ENCODE results near the gene MR1.
"Not testable (repeated sequence)": the region's sequence is repeated elsewhere in the genome, so short reads cannot be mapped to it uniquely, and the experiment has no call there.

The MR1 gene

DNA sequence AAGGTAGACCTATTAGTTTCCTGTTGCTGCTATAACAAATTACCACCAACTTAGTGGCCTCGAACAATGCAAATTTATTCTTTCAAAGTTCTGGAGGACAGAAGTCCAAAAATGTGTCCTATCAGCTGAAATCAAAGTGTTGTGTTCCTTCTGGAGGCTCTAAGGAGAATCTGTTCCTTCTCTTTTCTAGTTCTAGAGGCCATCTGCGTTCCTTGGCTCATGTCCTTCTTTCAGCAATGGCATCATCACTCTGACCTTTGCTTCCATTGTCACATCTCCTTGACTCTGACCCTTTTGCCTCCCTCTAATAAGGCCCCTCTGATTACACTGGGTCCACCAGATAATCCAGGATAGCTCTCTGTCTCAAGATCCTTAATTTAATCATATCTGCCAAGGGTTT is 1.2 kb upstream of the MR1 start:
- DNase-seq (ENCODE audit: low spot score) = no peak

DNA sequence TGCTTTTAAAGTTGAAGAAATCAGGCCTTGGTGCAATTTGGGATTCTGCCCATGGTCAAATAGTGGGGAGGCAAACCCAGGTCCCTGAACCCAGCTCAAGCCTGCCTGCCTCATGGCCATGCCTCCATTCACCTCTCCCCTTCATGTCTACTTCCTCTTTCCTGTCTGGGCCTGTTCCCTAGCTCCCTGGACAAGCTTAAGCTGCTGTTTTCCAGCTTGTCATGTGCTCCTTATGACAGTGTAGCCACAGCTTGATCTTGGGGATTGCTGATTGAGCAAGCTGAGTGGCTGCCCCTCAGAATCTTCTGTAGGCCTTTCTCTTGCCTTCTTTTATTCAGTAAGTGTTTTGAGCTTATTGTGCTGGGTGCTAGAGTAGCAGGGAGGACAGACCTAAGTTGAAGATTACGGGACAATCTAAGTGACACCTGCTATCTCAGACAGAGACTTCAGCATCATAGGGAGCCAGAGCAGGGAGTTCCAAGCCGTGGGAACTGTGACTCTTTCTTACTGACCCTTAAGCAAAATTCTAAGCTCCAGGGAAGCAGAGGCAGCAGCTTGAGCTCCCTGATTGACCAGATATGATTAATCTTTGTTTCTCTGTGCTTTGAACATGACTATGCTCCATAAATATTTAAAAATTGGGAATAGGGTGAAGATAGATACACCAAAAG is 520 bp upstream of the MR1 start:
- DNase-seq (ENCODE audit: low spot score) = no peak

GRCh38 chr1:181035210-181035609 is 1.4 kb downstream of the MR1 start:
- not testable (repeated sequence) for DNase-seq (ENCODE audit: low spot score)

GRCh38 chr1:181036107-181036836 is 2.5 kb downstream of the MR1 start:
- DNase-seq (ENCODE audit: low spot score) = no peak

GRCh38 chr1:181037386-181037785 is 3.6 kb downstream of the MR1 start:
- no peak for DNase-seq (ENCODE audit: low spot score)

DNA sequence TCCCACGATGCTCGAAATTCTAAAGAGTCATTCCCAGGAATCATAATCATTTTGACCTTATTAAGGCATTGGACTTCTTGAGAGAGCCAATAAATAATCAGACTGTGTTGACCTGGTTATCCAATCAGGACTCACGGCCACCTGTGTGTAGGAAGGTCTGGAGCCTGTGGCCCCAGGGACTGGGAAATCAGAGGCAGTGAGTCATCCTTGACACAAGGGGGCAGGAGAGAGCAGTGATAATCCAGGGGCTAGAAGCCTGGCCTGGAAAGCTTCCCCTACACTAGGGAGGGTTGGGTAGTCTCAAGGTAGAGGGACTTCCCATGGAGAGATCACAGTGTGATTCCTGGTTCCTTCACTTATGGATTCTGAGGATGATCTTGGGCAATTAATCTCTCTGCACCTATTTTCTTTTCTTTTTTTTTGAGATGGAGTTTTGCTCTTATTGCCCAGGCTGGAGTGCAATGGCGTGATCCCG is 4.7 kb downstream of the MR1 start:
- peak; percentile 78 for DNase-seq (ENCODE audit: low spot score)

DNA sequence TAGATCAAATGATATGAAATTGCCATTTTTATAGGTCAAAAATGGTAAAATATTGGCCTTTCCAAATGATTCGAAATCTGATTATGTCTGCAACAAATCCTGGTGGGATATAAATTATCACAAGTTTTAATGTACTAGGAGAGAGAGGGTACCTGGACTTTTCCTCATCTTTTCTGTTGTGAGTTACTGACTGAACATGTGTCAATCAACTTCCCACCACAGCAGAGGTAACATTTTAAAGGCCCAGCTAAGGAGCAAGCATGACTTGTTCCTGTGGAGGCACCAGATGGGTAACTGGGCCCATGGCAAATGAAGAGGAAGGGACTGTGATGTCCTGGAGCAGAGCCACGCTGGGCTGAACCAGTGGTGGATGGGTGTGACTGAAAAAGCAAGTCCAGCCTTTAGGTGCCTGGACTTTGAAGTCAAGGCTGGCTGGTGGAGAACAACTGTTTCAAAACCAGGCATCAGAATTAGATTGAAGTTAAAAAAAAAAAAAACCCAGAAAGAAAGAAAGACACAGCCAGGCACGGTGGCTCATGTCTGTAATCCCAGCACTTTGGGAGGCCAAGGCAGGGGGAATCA is 6.6 kb downstream of the MR1 start:
- DNase-seq (ENCODE audit: low spot score) = no peak

DNA sequence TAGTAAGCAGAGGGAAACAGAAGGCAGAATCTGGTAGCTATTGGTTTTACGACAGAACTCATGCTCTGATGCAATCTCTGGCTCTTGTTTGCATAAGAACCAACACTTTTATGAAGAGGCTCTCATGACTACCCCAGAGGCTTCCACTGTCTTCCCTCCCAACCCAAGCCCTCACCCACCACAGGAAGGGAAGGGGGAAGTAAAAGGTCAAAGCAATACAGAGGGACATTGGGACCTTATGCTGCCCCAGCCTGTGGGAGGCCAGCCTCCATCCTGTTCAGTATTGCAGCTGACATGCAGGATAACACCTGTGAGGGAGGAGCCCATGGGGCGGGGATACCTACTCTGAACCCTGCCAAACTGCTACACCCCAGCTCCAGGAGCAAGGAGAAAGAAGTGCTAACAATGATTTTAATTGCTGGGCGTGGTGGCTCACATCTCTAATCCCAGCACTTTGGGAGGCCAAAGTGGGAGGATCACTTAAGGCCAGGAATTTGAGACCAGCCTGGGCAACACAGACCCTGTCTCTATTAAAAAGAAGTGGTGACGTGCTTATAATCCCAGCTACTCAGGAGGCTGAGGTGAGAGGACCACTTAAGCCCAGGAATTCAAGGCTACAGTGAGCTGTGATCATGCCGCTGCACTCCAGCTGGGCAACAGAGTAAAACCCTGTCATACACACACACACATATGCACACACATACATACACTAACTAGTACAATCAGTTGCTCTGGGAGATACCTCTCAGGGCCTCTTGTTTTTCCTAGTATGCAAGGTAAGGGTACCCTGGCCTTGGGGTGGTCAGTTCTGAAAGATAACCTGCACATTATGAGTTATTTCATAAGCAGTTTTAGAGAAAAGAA is 9.5 kb downstream of the MR1 start:
- DNase-seq (ENCODE audit: low spot score) = no peak

DNA sequence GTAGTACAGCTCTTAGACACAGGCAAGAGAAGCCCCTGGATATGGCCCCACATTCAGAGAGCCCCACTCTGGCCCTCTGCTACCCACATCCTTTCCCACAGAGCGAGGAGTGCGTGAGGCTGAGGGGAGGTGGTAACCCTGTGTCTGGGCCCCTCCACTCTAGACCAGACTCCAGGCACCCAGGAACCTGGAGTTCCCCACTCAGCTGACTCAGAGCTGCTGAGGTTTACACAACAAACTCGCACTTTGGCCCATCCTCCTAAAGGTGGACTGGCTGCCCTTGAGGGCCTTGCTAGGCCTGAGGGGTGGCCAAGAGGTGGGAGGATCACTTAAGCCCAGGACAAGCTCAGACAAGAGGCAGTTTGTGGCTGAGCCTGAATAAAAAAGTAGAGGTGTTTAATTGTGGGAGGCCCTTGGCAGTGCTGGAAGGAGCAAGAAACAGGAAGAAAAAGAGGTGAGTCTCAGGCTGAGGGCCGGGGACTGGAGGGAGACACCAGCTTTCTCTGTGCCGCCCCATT is 10.7 kb downstream of the MR1 start:
- peak; percentile 64 for DNase-seq (ENCODE audit: low spot score)

DNA sequence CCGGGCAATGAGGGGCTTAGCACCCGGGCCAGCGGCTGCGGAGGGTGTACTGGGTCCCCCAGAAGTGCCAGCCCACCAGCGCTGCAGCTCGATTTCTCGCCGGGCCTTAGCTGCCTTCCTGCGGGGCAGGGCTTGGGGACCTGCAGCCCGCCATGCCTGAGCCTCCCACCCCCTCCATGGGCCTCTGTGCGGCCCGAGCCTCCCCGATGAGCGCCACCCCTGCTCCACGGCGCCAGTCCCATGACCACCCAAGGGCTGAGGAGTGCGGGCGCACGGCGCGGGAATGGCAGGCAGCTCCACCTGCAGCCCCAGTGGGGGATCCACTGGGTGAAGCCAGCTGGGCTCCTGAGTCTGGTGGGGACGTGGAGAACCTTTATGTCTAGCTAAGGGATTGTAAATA is 12.2 kb downstream of the MR1 start:
- DNase-seq (ENCODE audit: low spot score) = not testable (repeated sequence)

DNA sequence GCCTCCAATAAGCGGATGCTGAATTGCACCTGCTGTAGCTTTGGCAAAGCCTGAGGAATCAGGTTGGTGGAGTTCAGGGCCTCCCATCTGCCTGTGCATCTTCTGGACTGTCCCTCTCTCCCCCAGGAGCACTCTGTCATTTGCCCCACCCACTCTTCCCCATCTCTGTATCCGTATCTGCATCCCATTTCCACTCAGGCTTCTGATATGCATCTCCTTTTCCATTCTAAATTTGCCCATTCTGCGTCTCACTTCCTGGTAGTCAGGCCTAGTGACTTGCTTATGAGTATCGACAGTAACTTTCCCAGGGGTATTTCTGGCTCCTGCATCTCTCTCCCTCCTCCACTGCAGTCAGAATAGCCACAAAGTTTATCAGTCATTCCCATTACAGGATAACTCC is 15.6 kb downstream of the MR1 start:
- no peak for DNase-seq (ENCODE audit: low spot score)

DNA sequence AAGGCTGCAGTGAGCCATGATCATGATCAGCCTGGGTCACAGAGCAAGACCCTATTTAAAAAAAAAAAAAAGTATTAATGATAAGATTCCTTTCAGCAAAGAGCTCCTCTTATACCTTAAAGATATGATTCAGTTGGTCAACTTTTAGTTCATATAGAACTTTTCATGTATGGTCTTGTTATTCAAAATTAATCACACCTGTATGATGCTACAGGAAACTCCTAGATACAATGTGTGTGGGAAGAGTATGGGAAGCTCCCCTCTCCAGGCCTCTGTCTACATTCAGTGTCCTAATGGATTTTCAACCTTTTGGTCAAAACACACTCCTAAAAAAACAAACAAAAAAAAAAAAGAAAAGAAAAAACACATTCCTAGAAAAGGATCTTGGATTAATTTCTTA is 17.1 kb downstream of the MR1 start:
- DNase-seq (ENCODE audit: low spot score) = no peak

- DNase-seq (ENCODE audit: low spot score) = no peak
Observed at GRCh38 chr1:181056560-181056959, 22.8 kb downstream of the MR1 start.

GRCh38 chr1:181057079-181057478 is 23.3 kb downstream of the MR1 start:
- no peak for DNase-seq (ENCODE audit: low spot score)

- DNase-seq (ENCODE audit: low spot score) = no peak
Observed at GRCh38 chr1:181059435-181059834, 25.7 kb downstream of the MR1 start.

DNA sequence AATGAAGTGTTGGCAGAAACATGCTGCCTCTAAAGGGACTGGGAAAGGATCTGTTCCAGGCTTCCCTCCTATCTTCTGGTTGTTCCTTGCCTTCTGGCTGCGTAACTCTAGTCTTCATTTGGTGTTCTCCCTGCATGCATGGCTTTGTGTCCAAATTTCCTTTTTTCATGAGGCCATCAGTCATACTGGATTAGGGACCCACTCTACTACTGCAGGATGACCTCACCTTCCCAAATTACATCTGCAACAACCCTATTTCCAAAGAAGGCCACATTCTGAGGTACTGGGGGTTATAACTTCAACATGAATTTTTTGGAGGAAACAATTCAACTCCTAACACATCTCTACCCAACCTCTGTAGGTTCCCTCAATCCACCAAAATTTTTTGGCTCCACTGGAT is 26.3 kb downstream of the MR1 start:
- no peak for DNase-seq (ENCODE audit: low spot score)

DNA sequence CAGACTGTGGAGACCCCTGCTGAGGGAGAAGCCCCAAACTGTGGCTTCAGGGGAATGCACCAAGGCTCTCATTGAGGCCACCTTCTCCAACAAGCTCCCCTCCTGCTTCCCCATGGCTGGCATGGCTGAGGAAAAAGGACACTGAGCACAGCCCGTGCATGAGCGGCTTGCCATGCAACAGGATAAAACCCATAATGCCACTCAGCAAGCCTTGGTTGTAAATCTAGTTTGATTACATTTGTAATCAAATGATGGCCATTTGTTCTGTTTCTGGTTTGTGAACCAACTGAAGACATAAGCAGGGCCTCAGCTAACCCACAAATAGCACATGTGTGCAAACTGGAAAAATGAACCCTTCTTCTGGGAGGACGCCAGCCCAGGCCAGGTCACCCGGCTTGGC is 27.2 kb downstream of the MR1 start:
- not testable (repeated sequence) for DNase-seq (ENCODE audit: low spot score)

DNA sequence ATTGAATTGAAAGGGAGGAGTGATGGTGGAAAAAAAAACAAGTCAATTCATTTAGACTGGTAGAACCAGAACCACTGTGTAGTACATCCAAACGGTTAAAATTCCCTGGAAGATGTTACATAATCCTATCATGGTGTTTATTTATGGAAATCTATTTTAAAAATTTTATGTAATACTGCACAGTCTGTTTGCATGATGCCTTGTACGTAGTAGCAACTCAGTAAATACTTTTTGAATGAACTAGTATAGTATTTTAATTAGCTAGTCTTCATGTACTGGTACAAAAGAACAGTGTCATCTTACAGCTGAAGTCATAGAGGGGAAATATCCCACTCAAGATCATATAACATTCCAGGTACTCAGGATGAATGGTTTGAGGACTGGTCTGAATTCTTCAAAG is 27.7 kb downstream of the MR1 start:
- no peak for DNase-seq (ENCODE audit: low spot score)

GRCh38 chr1:181061891-181062835 is 28.4 kb downstream of the MR1 start:
- DNase-seq (ENCODE audit: low spot score) = peak; percentile 9

DNA sequence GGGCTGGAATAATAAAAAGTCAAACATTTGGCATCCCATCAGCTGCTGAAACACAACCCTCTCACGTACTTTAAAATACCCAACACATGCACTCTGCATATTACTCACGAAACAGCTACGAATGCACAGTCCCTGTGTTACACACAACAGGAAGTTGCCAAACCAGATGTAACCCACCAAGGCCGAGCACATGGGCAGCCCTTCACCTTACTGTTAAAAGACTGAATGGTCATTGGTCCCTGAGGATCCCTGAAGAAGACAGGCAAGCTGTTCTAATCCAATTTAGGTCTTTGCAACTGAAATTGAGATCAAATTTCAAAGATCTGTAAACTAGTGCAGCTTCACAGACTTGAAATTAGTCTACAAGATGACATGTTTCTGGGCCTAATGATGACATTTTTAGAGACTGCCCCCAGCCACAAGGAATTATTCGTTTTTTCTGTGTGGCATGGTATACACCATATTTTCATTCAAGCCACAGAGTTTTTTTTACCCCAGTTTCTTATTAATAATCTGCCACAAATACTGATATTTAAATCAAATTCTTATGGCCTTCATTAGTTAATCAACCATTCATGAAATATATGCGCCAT is 29.1 kb downstream of the MR1 start:
- peak; percentile 75 for DNase-seq (ENCODE audit: low spot score)
